CD14-positive monocyte (primary cell): Measurements from ENCODE around the gene ALKBH3. TPM values are rescaled to one million over a fixed set of nuclear protein-coding genes. Genes with fewer than 3 reads are reported as not detected.

ENCODE experiments used
- DNase-seq, 3 donors: peaks; one replicate each; pipeline ENCODE4 v3.0.0-alpha.2; 2011 to 2022
- H2AFZ ChIP-seq: 2 replicates; pipeline ENCODE4 v1.6.0; 2012; ENCODE audit warnings: mild to moderate bottlenecking, low read depth, low read length, inconsistent platforms; ENCODE audit not compliant: insufficient read depth, poor library complexity, severe bottlenecking
- H3K27ac ChIP-seq, 2 donors: 1 replicate in 1 of 2; 2 replicates in 1 of 2; pipeline ENCODE4 v1.5.1; 2012 to 2013; ENCODE audit warnings: low read length in 2 of 2, control low read depth in 1 of 2, inconsistent platforms in 1 of 2, low read depth in 1 of 2, mild to moderate bottlenecking in 1 of 2
- H3K27me3 ChIP-seq, 2 donors: one replicate each; pipeline versions ENCODE4 v1.6.0 to v1.6.1; 2011 to 2013; ENCODE audit warnings: low read length in 2 of 2; ENCODE audit not compliant: control insufficient read depth in 2 of 2, insufficient read depth in 2 of 2
- H3K36me3 ChIP-seq, 2 donors: replicated peaks in 1 of 2; 1 replicate in 1 of 2; 2 replicates in 1 of 2; pipeline versions ENCODE4 v1.5.1 to v1.6.1; 2012 to 2013; ENCODE audit warnings: low read length in 2 of 2, control low read depth in 1 of 2, inconsistent platforms in 1 of 2, mild to moderate bottlenecking in 1 of 2; ENCODE audit not compliant: insufficient read depth in 2 of 2, control insufficient read depth in 1 of 2
- H3K4me1 ChIP-seq, 2 donors: 1 replicate in 1 of 2; 2 replicates in 1 of 2; pipeline versions ENCODE4 v1.5.1 to v1.6.1; 2012 to 2013; ENCODE audit warnings: low read length in 2 of 2, control low read depth in 1 of 2, inconsistent platforms in 1 of 2, mild to moderate bottlenecking in 1 of 2, moderate library complexity in 1 of 2; ENCODE audit not compliant: insufficient read depth in 2 of 2, control insufficient read depth in 1 of 2
- H3K4me2 ChIP-seq: replicated peaks from 2 replicates; pipeline ENCODE3; 2012; ENCODE audit warnings: low read length, moderate library complexity, mild to moderate bottlenecking; ENCODE audit not compliant: poor library complexity, severe bottlenecking; ENCODE audit errors: extremely low read depth
- H3K4me3 ChIP-seq, 3 experiments: fragments of 200-600 bp in 1 of 3; sonication (generic) in 1 of 3; replicated peaks in 1 of 3; 1 replicate in 2 of 3; 2 replicates in 1 of 3; pipeline ENCODE4 v1.5.1; 2011 to 2013; ENCODE audit warnings: low read length in 3 of 3, mild to moderate bottlenecking in 3 of 3, control low read depth in 2 of 3, low read depth in 2 of 3, inconsistent platforms in 1 of 3, moderate library complexity in 1 of 3
- H3K79me2 ChIP-seq: 2 replicates; pipeline ENCODE4 v1.6.0; 2012; ENCODE audit warnings: mild to moderate bottlenecking, control low read depth, inconsistent platforms, low read length, moderate library complexity; ENCODE audit not compliant: insufficient read depth
- H3K9ac ChIP-seq: 2 replicates; pipeline ENCODE4 v1.6.0; 2017; ENCODE audit warnings: low read length, mild to moderate bottlenecking; ENCODE audit not compliant: insufficient read depth, poor library complexity, severe bottlenecking
- H3K9me3 ChIP-seq, 2 donors: replicated peaks in 1 of 2; 1 replicate in 1 of 2; 2 replicates in 1 of 2; pipeline versions ENCODE4 v1.5.1 to v1.6.1; 2012 to 2013; ENCODE audit warnings: low read length in 2 of 2, control low read depth in 1 of 2; ENCODE audit not compliant: control insufficient read depth in 1 of 2, insufficient read depth in 1 of 2
- H4K20me1 ChIP-seq: 2 replicates; pipeline ENCODE4 v1.6.0; 2012; ENCODE audit warnings: mild to moderate bottlenecking, low read length, control low read depth, moderate library complexity; ENCODE audit not compliant: insufficient read depth
- H3K27ac Mint-ChIP-seq, 7 donors: one replicate each; pipeline ENCODE4 v1.8.0; 2020; ENCODE audit warnings: mild to moderate bottlenecking in 7 of 7, mixed read lengths in 7 of 7, moderate library complexity in 6 of 7, inconsistent platforms in 2 of 7
- H3K27me3 Mint-ChIP-seq, 3 donors: one replicate each; pipeline ENCODE4 v1.8.0; 2021 to 2022; ENCODE audit warnings: low read depth in 3 of 3, mild to moderate bottlenecking in 3 of 3, mixed read lengths in 3 of 3, moderate library complexity in 3 of 3, inconsistent platforms in 1 of 3
- H3K36me3 Mint-ChIP-seq, 2 donors: one replicate each; pipeline ENCODE4 v1.8.0; 2020; ENCODE audit warnings: mixed read lengths in 2 of 2, inconsistent platforms in 1 of 2, mild to moderate bottlenecking in 1 of 2
- H3K4me1 Mint-ChIP-seq: one replicate; pipeline ENCODE4 v1.8.0; 2020; ENCODE audit warnings: mild to moderate bottlenecking, mixed read lengths
- H3K4me3 Mint-ChIP-seq, 2 donors: one replicate each; pipeline ENCODE4 v1.8.0; 2020; ENCODE audit warnings: mild to moderate bottlenecking in 2 of 2, mixed read lengths in 2 of 2, moderate library complexity in 1 of 2
- H3K9me3 Mint-ChIP-seq, 7 donors: one replicate each; pipeline ENCODE4 v1.8.0; 2020 to 2022; ENCODE audit warnings: mixed read lengths in 7 of 7, mild to moderate bottlenecking in 6 of 7, moderate library complexity in 6 of 7, inconsistent platforms in 2 of 7
- WGBS: methylation state at CpG from one replicate; pipeline ENCODE4 v1.1.5; 2013; ENCODE audit warnings: missing lambda C conversion rate; ENCODE audit not compliant: insufficient coverage; 5-methylcytosine and 5-hydroxymethylcytosine counted together
- intact Hi-C, 2 donors: fragments of 100-400 bp; cut with micrococcal nuclease; formaldehyde crosslinking; loops; one replicate each; pipeline versions ENCODE4 v1.15.0 to v1.15.1; 2023
- polyA plus RNA-seq, 3 donors: library from polyadenylated mRNA; depleted of rRNA in 1 of 3; unstranded in 2 of 3; stranded (reverse) in 1 of 3; fragments of 300-500 nt in 2 of 3; fragments of >200 nt in 1 of 3; fragmentation: Illumina TruSeq in 2 of 3; gene quantifications; 1 replicate in 2 of 3; 2 replicates in 1 of 3; pipeline ENCODE4 v1.2.3, GENCODE V29; 2012 to 2021
- TF ChIP-seq, protein P1 (sequence below): fragments of 200-600 bp; IDR thresholded peaks from one replicate; pipeline ENCODE4 v1.8.0; 2022; ENCODE audit warnings: antibody characterized with exemption, mild to moderate bottlenecking

The ALKBH3 gene
- polyA plus RNA-seq, 3 donors: 22.1 to 25.8 (median 22.7) TPM

DNA sequence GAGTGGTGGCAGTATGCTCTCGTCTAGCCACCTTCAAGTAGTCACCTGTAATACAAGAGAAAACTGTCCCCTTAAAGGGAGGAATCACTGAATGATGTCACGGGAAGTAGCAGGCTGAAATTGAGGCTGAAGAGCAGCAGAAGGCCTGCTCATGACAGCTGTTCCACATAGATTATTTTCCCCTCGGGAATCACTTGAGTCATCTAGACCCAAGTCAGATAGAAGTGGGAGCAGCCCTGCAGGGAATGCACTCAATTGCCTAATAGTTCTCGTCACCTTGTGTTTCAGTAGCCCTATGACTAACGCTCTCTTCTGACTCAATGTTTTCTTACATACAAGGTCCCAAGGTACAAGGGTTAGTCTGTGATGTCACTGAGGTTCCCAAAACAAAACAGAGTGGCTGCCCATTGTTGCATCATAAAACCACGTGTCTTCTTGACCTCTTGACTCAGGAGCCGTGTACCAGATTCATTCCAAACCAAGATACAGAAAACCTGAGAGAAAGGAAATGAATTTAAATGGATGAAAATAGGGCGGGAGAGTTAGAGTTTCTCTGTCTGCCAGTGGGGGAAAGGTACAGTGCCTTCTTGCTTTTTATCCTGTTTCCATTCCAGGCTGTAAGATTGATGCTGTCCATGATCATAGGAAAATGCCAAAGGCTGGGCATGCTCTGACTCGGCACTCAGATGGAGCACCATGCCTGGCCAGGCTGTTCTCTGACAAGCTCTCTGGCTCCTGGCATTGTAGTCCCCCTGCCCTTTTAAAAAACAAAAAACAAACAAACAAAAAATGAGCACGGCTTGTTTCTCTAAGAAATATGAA lies 40.2 kb downstream of the ALKBH3 start:
- peak overlapping the region in 4 of 7 donors; percentile 30 to 71 (median 50) for H3K27ac Mint-ChIP-seq
- intact Hi-C loops: no loop called here
- H3K4me3 ChIP-seq: no peak overlapping the region

GRCh38 chr11:43921561-43922294 lies 41.1 kb downstream of the ALKBH3 start:
- no peak for DNase-seq
- H3K36me3 Mint-ChIP-seq: peaks cover 52 to 53% of the 10 kb centered on the region in 2 donors
- Histone ChIP-seq H3K9me3 (no peaks in the 10 kb centered on the region), H3K4me3 (no peak overlapping the region), H3K4me2 (no peak overlapping the region), H3K27ac (no peak overlapping the region), H3K27me3 (no peaks in the 10 kb centered on the region), H3K9ac (no peak overlapping the region), H2AFZ (no peak overlapping the region), H3K79me2 (no peaks in the 10 kb centered on the region), H3K4me1 (no peaks in the 10 kb centered on the region), H4K20me1 (no peaks in the 10 kb centered on the region), H3K36me3 (peaks cover 35 to 69% of the 10 kb centered on the region in 2 donors)
- peak overlapping the region in 3 of 7 donors; percentile 8 to 41 (median 36) for H3K27ac Mint-ChIP-seq
- no peak overlapping the region for H3K4me3 Mint-ChIP-seq
- intact Hi-C loops: no loop called here
- H3K4me1 Mint-ChIP-seq: peaks cover 2% of the 10 kb centered on the region
- no peaks in the 10 kb centered on the region for H3K9me3 Mint-ChIP-seq
- TF ChIP-seq, protein P1, sequence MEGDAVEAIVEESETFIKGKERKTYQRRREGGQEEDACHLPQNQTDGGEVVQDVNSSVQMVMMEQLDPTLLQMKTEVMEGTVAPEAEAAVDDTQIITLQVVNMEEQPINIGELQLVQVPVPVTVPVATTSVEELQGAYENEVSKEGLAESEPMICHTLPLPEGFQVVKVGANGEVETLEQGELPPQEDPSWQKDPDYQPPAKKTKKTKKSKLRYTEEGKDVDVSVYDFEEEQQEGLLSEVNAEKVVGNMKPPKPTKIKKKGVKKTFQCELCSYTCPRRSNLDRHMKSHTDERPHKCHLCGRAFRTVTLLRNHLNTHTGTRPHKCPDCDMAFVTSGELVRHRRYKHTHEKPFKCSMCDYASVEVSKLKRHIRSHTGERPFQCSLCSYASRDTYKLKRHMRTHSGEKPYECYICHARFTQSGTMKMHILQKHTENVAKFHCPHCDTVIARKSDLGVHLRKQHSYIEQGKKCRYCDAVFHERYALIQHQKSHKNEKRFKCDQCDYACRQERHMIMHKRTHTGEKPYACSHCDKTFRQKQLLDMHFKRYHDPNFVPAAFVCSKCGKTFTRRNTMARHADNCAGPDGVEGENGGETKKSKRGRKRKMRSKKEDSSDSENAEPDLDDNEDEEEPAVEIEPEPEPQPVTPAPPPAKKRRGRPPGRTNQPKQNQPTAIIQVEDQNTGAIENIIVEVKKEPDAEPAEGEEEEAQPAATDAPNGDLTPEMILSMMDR: no peak
- H3K27me3 Mint-ChIP-seq: no peaks in the 10 kb centered on the region
- WGBS: 100% methylated on average over 3 of the region's 8 CpGs

More for the DNA sequence above, 40.2 kb downstream of the ALKBH3 start:
- Mint-ChIP-seq H3K4me3 (no peak overlapping the region), H3K9me3 (no peaks in the 10 kb centered on the region), H3K36me3 (peaks cover 56 to 57% of the 10 kb centered on the region in 2 donors), H3K27me3 (no peaks in the 10 kb centered on the region), H3K4me1 (peaks cover 2% of the 10 kb centered on the region)
- Histone ChIP-seq H4K20me1 (no peaks in the 10 kb centered on the region), H3K27ac (no peak overlapping the region), H3K4me2 (no peak overlapping the region), H3K9me3 (no peaks in the 10 kb centered on the region), H3K9ac (no peak overlapping the region), H2AFZ (no peak overlapping the region), H3K4me1 (no peaks in the 10 kb centered on the region), H3K27me3 (no peaks in the 10 kb centered on the region), H3K36me3 (peaks cover 35 to 76% of the 10 kb centered on the region in 2 donors), H3K79me2 (no peaks in the 10 kb centered on the region)
- 71% methylated on average over 5 of the region's 10 CpGs for WGBS
- peak; percentile 51 to 79 (median 57) for DNase-seq
- TF ChIP-seq, protein P1: no peak
